ENCODE measurements around the gene TNFRSF1A. TPM values are rescaled to one million over a fixed set of nuclear protein-coding genes. Genes with fewer than 3 reads are reported as not detected.
A peak's percentile ranks its signal among the peaks of the same experiment; 100 is the strongest.

Gene TNFRSF1A
- total and polyA plus RNA-seq, 2 of the 13 experiments (the other 11 are each of a cell fraction or from before 2014, with no cell fraction given) = 41.5 to 61.2 TPM

GRCh38 chr12:6336079-6336888 is 5.6 kb downstream of the TNFRSF1A start (continued):
- TF ChIP-seq ZFP41 (CRISPR knock-in tag; IDR thresholded peaks at IDR 0.05; ENCODE audit: borderline replicate concordance) = no peak
- TF ChIP-seq ARNT2 (CRISPR knock-in tag; IDR thresholded peaks at IDR 0.05; ENCODE audit: low read depth) = 0 out of 2 replicates have a peak, but pooled peaks have one; percentile 32
- peak; percentile 66 for TF ChIP-seq ARID5B (CRISPR knock-in tag; IDR thresholded peaks at IDR 0.05)
- no peak for TF ChIP-seq HIVEP1 (CRISPR knock-in tag; IDR thresholded peaks at IDR 0.05)
- 0 out of 2 replicates have a peak, but pooled peaks have one; percentile 16 for TF ChIP-seq ZNF326 (CRISPR knock-in tag; IDR thresholded peaks at IDR 0.05; ENCODE audit: borderline replicate concordance)
- TF ChIP-seq HCFC1 (IDR thresholded peaks at IDR 0.05; ENCODE audit: low read depth, low read length) = no peak
- no peak; the same call in none of the 2 replicates for TF ChIP-seq RXRA (CRISPR knock-in tag; IDR thresholded peaks at IDR 0.05)
- no peak for TF ChIP-seq FOXM1 (CRISPR knock-in tag; IDR thresholded peaks at IDR 0.05)
- TF ChIP-seq SRF (IDR thresholded peaks at IDR 0.05; ENCODE audit: low read depth, low read length) = no peak
- TF ChIP-seq ZFP90 (CRISPR knock-in tag; IDR thresholded peaks at IDR 0.05; ENCODE audit: borderline replicate concordance) = no peak
- no peak for TF ChIP-seq NBN (conservative IDR thresholded peaks at IDR 0.05)
- TF ChIP-seq, protein P1, sequence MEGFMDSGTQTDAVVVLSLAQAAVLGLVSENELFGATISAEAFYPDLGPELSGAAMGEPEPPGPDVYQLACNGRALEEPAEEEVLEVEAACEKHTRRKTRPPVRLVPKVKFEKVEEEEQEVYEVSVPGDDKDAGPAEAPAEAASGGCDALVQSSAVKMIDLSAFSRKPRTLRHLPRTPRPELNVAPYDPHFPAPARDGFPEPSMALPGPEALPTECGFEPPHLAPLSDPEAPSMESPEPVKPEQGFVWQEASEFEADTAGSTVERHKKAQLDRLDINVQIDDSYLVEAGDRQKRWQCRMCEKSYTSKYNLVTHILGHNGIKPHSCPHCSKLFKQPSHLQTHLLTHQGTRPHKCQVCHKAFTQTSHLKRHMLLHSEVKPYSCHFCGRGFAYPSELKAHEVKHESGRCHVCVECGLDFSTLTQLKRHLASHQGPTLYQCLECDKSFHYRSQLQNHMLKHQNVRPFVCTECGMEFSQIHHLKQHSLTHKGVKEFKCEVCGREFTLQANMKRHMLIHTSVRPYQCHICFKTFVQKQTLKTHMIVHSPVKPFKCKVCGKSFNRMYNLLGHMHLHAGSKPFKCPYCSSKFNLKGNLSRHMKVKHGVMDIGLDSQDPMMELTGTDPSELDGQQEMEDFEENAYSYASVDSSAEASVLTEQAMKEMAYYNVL (CRISPR knock-in tag; IDR thresholded peaks at IDR 0.05; ENCODE audit: borderline replicate concordance) = peak; percentile 64; the same call in 1 of the 2 replicates
- no peak for TF ChIP-seq NR3C1 (CRISPR knock-in tag; IDR thresholded peaks at IDR 0.05)
- no peak for TF ChIP-seq ETV6 (CRISPR knock-in tag; conservative IDR thresholded peaks at IDR 0.05)
